Measurements from ENCODE around the gene GABRR1. TPM values are rescaled to one million over a fixed set of nuclear protein-coding genes. Genes with fewer than 3 reads are reported as not detected.

The GABRR1 gene
- total and polyA plus RNA-seq, 2 of the 13 experiments (the other 11 are each of a cell fraction or from before 2014, with no cell fraction given), result not detected

DNA sequence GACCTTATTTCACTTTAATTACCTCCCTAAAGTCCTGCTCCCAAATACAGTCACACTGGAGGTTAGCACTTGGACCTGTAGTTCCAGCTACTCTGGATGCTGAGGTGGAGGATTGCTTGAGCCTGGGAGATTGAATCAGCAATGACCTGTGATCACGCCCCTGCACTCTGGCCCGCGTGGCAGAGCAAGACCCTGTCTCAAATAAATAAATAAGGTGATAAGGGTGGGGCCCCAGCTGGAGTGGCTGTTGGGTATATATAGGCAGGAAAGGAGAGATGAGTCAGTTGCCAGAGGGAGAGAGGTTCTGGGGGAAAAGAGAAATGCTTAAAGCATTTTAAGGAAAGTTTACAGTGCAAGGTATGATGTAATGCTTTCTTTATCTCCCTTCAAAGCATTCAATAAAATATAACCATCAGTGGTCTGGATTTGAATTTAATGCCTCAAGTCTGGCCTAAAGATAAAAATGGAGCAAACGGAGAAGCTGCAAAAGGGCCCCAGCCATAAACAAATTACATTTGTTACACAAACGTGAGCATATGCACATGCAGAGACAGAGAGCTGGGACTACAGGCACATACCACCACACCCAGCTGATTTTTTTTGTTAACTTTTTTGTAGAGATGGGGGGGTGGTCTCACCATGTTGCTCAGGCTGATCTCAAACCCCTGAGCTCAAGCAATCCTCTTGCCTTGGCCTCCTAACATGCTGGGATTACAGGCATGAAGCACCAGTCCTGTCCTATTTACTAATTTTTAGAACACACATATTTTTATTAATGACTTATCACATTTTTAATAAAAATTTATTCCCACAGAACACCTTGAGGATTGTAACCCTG, 77.4 kb downstream of the GABRR1 start (continued):
- TF ChIP-seq, protein P1, sequence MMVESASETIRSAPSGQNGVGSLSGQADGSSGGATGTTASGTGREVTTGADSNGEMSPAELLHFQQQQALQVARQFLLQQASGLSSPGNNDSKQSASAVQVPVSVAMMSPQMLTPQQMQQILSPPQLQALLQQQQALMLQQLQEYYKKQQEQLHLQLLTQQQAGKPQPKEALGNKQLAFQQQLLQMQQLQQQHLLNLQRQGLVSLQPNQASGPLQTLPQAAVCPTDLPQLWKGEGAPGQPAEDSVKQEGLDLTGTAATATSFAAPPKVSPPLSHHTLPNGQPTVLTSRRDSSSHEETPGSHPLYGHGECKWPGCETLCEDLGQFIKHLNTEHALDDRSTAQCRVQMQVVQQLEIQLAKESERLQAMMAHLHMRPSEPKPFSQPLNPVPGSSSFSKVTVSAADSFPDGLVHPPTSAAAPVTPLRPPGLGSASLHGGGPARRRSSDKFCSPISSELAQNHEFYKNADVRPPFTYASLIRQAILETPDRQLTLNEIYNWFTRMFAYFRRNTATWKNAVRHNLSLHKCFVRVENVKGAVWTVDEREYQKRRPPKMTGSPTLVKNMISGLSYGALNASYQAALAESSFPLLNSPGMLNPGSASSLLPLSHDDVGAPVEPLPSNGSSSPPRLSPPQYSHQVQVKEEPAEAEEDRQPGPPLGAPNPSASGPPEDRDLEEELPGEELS (CRISPR knock-in tag; IDR thresholded peaks at IDR 0.05), result peak; percentile 43; the same call in 1 of the 2 replicates
- TF ChIP-seq, protein P2, sequence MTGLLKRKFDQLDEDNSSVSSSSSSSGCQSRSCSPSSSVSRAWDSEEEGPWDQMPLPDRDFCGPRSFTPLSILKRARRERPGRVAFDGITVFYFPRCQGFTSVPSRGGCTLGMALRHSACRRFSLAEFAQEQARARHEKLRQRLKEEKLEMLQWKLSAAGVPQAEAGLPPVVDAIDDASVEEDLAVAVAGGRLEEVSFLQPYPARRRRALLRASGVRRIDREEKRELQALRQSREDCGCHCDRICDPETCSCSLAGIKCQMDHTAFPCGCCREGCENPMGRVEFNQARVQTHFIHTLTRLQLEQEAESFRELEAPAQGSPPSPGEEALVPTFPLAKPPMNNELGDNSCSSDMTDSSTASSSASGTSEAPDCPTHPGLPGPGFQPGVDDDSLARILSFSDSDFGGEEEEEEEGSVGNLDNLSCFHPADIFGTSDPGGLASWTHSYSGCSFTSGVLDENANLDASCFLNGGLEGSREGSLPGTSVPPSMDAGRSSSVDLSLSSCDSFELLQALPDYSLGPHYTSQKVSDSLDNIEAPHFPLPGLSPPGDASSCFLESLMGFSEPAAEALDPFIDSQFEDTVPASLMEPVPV (CRISPR knock-in tag; IDR thresholded peaks at IDR 0.05), result 0 out of 2 replicates have a peak, but pooled peaks have one; percentile 41
- TF ChIP-seq NCOA1 (CRISPR knock-in tag; IDR thresholded peaks at IDR 0.05) (no peak), NFE2L2 (IDR thresholded peaks at IDR 0.05; ENCODE audit: low read length) (no peak), ZNF772 (CRISPR knock-in tag; IDR thresholded peaks at IDR 0.05) (no peak), ZNF160 (CRISPR knock-in tag; IDR thresholded peaks at IDR 0.05) (no peak), FOSL2 (CRISPR knock-in tag; IDR thresholded peaks at IDR 0.05) (peak; percentile 45), HNF4A (CRISPR knock-in tag; IDR thresholded peaks at IDR 0.05) (peak; percentile 35), SNAI1 (CRISPR knock-in tag; IDR thresholded peaks at IDR 0.05; ENCODE audit: borderline replicate concordance) (0 out of 2 replicates have a peak, but pooled peaks have one; percentile 34)
- TF ChIP-seq, protein P3, sequence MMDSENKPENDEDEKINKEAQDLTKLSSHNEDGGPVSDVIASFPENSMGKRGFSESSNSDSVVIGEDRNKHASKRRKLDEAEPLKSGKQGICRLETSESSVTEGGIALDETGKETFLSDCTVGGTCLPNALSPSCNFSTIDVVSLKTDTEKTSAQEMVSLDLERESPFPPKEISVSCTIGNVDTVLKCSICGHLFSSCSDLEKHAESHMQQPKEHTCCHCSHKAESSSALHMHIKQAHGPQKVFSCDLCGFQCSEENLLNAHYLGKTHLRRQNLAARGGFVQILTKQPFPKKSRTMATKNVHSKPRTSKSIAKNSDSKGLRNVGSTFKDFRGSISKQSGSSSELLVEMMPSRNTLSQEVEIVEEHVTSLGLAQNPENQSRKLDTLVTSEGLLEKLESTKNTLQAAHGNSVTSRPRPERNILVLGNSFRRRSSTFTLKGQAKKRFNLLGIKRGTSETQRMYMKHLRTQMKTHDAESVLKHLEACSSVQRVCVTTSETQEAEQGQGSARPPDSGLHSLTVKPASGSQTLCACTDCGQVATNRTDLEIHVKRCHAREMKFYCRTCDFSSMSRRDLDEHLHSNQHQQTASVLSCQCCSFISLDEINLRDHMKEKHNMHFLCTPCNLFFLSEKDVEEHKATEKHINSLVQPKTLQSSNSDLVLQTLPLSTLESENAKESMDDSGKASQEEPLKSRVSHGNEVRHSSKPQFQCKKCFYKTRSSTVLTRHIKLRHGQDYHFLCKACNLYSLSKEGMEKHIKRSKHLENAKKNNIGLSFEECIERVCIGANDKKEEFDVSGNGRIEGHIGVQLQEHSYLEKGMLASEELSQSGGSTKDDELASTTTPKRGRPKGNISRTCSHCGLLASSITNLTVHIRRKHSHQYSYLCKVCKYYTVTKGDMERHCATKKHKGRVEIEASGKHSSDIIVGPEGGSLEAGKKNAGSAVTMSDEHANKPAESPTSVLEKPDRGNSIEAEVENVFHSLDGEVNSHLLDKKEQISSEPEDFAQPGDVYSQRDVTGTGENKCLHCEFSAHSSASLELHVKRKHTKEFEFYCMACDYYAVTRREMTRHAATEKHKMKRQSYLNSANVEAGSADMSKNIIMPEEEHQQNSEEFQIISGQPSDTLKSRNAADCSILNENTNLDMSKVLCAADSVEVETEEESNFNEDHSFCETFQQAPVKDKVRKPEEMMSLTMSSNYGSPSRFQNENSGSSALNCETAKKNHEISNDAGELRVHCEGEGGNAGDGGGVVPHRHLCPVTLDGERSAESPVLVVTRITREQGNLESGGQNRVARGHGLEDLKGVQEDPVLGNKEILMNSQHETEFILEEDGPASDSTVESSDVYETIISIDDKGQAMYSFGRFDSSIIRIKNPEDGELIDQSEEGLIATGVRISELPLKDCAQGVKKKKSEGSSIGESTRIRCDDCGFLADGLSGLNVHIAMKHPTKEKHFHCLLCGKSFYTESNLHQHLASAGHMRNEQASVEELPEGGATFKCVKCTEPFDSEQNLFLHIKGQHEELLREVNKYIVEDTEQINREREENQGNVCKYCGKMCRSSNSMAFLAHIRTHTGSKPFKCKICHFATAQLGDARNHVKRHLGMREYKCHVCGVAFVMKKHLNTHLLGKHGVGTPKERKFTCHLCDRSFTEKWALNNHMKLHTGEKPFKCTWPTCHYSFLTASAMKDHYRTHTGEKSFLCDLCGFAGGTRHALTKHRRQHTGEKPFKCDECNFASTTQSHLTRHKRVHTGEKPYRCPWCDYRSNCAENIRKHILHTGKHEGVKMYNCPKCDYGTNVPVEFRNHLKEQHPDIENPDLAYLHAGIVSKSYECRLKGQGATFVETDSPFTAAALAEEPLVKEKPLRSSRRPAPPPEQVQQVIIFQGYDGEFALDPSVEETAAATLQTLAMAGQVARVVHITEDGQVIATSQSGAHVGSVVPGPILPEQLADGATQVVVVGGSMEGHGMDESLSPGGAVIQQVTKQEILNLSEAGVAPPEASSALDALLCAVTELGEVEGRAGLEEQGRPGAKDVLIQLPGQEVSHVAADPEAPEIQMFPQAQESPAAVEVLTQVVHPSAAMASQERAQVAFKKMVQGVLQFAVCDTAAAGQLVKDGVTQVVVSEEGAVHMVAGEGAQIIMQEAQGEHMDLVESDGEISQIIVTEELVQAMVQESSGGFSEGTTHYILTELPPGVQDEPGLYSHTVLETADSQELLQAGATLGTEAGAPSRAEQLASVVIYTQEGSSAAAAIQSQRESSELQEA (CRISPR knock-in tag; IDR thresholded peaks at IDR 0.05; ENCODE audit: not compliant biosample characterization), result no peak
- TF ChIP-seq, protein P4, sequence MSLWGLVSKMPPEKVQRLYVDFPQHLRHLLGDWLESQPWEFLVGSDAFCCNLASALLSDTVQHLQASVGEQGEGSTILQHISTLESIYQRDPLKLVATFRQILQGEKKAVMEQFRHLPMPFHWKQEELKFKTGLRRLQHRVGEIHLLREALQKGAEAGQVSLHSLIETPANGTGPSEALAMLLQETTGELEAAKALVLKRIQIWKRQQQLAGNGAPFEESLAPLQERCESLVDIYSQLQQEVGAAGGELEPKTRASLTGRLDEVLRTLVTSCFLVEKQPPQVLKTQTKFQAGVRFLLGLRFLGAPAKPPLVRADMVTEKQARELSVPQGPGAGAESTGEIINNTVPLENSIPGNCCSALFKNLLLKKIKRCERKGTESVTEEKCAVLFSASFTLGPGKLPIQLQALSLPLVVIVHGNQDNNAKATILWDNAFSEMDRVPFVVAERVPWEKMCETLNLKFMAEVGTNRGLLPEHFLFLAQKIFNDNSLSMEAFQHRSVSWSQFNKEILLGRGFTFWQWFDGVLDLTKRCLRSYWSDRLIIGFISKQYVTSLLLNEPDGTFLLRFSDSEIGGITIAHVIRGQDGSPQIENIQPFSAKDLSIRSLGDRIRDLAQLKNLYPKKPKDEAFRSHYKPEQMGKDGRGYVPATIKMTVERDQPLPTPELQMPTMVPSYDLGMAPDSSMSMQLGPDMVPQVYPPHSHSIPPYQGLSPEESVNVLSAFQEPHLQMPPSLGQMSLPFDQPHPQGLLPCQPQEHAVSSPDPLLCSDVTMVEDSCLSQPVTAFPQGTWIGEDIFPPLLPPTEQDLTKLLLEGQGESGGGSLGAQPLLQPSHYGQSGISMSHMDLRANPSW (CRISPR knock-in tag; IDR thresholded peaks at IDR 0.05; ENCODE audit: borderline replicate concordance), result 0 out of 2 replicates have a peak, but pooled peaks have one; percentile 70
- TF ChIP-seq, protein P5, sequence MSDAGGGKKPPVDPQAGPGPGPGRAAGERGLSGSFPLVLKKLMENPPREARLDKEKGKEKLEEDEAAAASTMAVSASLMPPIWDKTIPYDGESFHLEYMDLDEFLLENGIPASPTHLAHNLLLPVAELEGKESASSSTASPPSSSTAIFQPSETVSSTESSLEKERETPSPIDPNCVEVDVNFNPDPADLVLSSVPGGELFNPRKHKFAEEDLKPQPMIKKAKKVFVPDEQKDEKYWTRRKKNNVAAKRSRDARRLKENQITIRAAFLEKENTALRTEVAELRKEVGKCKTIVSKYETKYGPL (CRISPR knock-in tag; IDR thresholded peaks at IDR 0.05), result no peak
